Activated T-cell treated with anti-CD3 and anti-CD28 coated beads, Interleukin-2, amount 50 U/mL, for 1 hour (primary cell): ENCODE results near the gene CYCS.
"Not testable (repeated sequence)": the region's sequence is repeated elsewhere in the genome, so short reads cannot be mapped to it uniquely, and the experiment has no call there.

Source experiments
- DNase-seq: peaks from one replicate; pipeline ENCODE4 v3.0.0-alpha.2; 2020

The CYCS gene

DNA sequence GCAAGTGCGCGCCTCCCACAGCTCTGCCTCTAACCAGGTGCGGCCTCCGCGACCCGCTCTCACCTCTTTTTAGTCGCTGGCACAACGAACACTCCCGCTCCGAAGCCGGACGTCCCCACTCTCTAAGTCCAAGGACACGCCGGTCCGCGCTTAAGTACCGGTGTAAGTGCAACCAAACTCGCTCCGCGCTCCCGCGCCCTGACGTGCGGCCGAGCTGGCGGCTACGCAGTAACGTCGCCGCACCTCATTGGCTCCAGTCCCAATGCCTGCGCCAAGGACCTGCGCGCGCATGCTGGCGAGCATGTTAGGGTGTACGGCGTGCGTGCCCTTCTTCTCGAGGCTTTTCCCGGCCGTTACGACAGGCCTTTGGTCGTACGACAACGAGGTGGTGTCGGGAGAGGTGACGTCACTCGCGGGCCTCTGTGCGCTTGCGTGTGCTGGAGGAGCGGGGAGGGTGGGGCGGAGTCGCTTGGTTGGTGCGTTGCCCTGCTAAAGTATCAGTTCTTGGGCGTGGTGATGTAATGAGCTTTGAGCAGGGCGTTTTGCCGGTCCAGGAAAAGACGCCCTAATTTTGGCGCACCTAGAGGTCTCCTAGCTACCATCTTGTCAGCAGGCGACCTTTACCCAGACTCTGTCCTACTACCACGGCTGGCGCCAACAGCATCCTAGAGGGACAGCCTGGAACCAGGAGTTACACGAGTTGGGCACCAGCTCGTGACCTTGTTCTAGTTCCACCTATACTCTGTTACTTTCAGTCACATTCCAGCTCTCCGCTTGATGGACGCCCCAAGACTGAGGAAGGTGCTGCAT is at the start of gene CYCS:
CYCS (minus strand) TSS at position 124 of the 810 bp plus-strand sequence. CDS start 1,141 bp downstream, outside the sequence.
- peak; percentile 99 for DNase-seq

DNA sequence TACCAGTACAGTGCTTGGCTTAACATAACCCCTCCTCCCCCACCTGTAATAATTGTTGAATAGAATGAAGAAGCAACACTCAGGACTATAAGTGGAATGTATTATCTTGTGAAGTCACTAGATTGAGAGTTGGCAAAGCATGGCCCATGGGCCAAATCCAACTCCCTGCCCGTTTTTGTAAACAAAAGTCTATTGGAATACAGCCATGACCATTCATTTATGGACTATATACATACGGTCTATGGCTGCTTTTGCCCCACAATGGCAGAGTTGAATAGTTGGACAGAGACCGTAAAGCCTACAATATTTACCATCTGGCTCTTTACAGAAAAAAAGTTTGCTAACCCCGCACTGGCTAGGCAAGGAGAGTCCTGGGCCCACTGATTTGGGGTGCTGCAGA is 48.1 kb upstream of the CYCS start:
- DNase-seq = no peak

DNA sequence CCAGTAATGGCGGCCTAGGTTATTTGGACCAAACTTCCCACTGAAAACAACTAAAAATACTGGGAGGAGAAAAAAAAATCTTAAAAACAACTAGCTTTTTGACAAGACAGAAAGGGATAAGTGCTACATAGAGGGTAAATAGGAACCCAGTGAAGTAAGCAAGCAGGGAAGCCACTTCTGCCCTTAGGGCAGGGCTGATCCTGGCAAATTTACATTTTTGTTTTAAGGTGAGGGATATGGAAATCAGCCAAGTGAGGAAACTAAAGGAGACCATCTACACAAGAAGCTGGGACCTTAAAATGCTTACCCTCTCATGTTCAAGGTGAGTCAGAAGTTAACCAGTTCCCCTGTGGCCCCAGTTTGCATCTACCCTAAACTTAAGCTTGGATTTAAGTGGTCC is 46.5 kb upstream of the CYCS start:
- no peak for DNase-seq

DNA sequence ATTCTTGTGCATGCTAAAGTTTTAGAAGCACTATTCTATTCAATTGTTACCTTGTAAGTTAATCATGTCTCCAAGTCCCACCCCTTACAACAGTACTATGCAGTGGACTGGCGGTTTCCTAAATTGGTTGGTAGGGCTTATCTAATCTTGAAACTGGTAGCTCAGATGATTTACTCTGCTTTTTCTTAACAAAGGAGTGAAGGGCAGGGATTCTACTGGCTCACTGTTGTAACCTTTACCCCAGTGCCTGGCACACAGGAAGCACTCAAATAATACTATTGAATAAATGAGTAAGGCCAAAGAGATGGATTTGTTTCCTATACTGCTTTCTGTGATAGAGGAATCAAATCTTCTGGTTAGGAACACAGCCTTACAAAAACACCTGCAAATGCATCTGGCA is 46.0 kb upstream of the CYCS start:
- DNase-seq = no peak

DNA sequence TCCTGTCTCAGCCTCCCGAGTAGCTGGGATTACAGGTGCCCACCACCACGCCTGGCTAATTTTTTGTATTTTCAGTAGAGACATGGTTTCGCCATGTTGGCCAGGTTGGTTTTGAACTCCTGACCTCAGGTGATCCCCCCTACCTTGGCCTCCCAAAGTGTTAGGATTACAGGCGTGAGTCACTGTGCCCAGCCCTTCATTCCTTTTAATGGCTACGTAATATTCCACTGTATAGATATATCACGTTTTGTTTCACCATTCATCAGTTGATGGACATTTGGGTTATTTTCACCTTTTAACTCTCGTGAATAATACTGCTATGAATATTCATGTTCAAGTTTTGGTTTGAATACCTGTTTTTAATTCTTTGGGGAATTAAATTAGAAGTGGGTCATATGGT is 44.6 kb upstream of the CYCS start:
- DNase-seq = no peak

DNA sequence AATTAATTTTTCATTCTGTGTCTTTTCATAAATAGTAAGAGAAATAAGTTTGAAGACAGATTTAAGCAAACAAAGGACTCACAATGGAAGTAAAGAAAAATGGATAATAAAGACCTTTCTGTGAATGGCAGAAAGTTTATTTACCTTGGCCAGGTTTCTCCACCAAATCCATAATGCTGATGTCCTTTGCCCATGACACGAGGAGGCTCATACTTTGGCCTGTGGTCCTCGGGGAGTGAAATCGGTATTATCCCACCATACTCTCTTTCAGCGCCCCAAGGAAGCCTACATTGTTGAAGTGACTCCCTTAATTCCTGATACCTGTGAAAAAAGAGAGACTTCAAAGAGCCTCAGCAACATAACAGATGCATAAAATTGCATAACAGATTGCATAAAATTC is 43.1 kb upstream of the CYCS start:
- DNase-seq = no peak

DNA sequence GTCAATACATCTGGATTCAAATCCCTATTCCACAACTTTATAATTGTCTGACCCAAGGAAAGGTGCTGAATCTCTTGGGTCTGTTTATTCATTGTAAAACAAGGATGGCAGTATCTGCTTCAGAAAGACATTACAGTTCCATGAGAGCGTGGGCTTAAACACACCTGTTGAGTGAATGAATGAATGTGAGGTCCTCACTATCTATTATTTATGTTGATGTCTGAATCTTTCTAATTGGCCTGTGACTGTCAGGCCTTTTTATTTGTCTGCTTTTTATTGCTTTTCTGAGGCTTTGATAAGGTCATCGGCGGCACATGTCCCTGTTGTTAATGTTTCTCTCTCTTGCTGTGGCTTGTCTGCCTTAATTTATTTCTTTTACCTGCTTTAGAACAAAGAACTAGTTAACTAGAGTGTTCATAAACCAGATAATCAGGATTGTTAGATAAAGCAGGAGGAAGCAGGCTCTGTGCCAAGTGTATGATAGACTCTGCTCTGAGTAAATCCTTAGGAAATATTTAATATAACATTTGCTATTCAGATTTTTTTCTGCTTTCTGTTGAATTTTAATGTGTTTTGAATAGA is 42.3 kb upstream of the CYCS start:
- DNase-seq = no peak

DNA sequence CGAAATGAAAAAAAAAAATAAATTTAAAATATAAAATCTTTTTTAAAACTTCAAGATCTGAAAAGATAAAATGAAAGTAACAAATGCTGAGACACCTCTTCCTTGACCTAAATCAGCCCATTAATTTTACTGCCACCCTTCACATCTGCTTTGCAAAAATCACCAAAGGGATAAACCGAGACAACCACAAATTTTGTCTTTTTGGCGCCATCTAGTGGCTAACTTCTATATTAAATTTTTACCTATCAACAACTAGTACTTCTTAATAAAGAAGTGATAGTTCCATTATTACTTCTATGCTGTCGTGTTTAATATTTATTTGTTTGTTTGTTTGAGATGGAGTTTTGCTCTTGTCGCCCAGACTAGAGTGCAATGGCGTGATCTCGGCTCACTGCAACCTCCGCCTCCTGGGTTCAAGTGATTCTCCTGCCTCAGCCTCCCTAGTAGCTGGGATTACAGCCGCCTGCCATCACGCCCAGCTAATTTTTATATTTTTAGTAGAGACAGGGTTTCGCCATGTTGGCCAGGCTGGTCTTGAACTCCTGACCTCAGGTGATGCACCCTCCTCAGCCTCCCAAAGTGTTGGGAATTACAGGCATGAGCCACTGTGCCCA is 35.0 kb upstream of the CYCS start:
- DNase-seq = not testable (repeated sequence)

DNA sequence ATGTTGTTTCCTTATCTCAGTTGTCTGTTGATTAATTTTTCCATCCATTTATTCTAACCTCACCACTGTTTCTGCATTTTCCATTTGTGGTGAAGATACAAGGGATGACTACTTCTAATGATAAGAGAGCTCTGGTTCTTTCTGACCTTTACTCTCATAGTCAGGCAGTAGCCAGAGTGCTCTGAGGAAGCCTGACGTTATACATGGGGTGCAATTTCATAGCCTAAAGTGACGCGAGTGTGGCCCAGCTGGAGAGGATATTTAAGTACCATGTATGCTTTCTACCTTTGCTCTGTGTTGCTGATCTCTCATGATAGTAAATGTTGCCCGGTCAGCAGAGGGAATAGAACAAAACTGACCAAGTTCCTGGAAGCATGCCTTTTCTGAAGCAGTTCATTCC is 33.9 kb upstream of the CYCS start:
- DNase-seq = no peak

DNA sequence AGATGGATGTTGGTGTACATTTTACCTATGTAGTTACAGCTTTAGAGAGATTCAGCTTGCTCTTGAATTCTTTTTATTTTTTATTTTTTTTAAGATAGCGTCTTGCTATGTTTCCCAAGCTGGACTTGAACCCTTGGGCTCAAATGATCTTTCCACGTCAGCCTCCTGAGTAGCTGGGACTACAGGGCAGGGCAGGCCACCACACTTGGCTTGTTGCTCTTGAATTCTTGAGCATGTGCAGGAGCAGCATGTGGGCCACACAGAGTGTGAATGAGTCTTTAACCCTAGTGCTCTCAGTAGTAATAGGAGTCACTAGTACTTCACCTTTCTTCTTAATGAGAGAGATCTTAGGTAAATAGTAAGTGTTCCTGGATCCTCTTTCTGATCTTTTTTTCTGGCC is 26.7 kb upstream of the CYCS start:
- no peak for DNase-seq

DNA sequence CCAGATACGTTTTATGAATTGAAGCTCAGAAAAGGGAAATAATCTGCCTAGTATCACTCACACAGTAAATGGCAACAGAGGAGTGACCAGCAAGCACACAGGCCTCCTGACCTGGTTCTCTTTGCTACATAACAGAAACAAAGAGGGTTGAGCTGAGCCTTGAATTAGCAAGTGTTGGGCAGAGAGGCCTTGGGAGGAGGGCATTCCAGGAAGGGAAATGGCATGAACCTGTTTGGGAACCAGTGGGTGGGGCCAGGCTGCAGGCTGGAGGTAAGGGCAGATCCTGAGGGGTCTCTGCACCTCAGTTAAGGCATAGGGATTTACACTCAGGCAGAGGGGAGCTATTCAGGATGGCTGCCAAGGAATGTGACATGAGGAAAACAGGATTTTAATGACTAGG is 24.8 kb upstream of the CYCS start:
- no peak for DNase-seq

DNA sequence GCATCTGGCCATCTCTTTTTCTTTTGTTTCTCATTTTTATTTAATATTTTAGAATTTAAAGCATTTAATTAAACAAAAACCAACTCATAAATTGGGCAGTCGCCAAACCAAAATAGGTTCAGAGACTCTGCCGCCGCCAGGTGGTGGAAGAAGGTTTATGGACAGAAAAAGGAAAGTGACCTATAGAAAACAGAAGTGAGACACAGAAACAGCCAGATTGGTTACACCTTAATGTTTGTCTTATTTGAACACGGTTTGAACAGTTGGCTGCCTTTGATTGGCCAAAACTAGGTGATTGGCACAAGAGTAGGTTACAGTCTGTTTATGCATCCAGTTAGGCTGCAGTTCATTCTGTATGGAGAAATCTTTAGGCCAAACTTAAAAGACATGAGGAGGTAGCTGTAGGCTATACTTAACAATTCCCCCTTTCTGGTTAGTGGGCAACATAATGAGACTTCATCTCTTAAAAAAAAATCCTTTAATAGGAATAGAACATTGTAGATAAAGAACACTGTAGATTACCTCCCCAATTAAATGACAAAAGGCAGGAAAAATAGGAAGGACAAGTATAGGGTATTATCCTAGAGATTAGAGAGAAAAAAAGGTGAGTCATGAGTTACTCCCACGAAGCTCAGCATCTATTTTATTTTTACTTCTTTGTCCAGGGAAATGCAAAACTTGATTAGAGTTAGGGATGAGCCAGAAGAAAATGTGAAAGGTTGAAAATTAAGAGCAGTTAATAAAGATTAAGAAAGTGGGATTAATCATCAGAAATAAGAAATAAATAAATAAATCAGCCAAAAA is 23.9 kb upstream of the CYCS start:
- no peak for DNase-seq

DNA sequence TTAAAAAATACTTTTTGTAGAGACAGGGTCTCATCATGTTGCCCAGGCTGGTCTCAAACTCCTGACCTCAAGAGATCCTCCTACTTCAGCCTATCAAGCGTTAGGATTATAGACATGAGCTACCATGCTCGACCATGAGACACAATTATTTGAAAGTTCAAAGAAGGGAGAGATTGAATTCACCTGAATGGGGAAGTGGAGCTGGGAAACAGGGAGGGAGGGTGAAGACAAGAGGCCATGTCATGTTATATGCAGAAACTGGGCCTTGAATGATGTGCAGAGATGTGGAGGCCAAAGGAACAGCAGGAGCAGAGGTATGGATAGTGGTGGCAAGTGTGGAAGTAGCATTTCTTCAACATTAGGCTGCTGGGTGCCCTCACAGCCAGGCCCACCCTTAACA is 18.7 kb upstream of the CYCS start:
- DNase-seq = no peak

DNA sequence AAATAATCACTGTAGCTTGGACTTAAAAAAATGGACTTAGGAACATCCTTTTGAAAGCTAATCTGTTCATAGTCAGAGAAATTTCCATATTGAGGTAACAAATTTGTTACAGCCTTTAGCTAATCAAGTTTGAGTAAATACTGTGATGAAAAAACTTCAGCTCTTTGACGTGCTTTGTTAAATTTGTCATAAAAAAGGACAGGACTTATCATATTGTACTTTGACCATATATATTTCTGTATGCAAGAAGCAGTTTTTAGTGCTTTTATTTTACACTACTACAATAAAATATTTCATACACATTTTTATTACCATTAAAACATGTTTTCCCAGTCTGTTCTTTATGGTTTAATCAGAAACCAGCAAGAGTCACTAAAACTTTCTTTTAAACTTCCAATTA is 14.5 kb upstream of the CYCS start:
- no peak for DNase-seq

DNA sequence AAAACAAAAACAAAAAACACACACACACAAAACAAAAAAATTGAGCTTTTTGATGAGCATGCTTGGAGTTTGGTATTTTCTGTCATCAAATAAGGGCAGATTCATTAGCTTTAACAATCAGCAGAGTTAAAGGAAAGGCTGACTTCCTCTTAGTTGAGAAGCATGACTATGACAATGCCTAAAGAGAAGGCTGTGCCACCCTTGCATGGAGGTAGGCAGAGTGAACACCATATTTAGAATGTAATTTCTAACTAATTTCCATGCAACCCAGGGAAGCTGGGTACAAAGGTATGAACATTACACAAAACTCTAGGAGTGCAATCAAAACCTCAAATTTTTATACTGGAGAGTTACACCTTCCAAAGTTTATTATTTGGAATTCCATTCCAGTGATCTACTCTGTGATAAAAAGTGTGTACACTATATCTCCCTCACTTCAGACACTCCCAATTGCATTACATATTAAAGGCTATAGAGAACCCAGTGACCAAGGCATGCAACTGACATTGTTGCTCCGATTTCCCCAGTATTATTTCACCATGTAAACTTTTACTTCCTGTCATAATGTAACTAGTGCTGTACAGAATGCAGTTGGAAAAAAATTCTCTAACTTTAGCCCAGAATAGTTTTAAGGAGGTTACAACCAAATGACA is 9.4 kb upstream of the CYCS start:
- no peak for DNase-seq

DNA sequence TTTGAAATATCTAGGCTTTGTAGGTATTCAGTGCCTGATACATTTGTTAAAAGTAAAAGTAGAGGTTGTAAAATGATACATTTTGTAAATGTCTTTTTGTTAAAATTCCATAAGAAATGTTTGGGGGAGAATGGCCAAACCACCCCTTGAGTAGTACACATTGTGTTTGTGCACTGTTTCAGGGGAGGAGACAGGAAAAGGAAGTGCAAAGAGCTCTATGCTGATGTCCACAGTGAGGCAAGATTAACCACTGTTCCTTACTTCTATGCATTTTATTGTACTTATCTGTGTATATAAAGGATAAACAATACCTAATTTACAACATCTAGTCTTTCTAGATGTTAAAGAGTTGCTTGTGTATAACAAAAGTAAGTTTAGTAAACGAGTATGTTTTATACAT is 7.4 kb upstream of the CYCS start:
- no peak for DNase-seq

DNA sequence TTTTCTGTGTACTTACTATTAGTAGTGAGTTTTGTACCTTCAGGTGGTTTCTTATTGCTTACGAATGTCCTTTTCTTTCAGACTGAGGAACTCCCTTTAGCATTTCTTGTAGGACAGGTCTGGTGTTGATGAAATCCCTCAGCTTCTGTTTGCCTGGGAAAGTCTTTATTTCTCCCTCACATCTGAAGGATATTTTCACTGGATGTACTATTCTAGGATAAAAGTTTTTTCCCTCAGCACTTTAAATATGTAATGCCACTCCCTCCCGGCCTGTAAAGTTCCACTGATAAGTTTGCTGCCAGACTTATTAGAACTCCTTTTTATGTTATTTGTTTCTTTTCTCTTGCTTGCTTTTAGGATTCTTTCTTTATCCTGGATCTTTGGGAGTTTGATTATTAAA is 1.7 kb upstream of the CYCS start:
- DNase-seq = no peak

DNA sequence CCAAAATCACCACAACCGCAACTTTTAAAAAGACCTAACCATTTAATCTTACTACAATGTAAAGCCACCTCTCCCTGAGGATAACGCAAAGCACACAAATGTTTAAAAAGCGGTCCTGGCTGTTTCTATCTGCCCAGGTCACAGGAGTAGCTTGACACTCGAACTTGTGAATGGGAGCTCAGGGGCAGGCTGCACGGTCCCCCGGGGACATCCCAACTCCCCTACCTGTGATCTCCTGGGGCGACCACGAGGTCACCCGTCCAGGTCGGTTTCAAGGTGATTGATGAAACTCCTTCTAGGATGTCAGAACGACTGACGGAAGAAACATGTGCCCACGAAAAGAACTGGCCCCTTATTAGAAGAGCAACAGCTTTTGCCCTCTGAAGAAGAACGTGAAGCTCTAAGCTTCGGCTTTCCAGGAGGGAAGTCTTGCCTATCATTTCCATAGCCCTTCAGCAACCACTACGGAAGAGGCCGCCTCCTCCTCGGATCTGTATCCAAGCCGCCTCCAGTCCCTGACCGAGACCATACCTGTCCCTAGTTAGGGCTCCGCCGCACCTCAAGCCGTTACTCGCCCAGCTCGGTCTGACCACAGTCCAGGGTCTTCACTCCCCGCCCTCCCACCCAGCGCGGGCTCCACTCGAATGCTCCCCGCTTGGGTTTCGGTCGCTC is 459 bp downstream of the CYCS start:
- DNase-seq = peak; percentile 29

DNA sequence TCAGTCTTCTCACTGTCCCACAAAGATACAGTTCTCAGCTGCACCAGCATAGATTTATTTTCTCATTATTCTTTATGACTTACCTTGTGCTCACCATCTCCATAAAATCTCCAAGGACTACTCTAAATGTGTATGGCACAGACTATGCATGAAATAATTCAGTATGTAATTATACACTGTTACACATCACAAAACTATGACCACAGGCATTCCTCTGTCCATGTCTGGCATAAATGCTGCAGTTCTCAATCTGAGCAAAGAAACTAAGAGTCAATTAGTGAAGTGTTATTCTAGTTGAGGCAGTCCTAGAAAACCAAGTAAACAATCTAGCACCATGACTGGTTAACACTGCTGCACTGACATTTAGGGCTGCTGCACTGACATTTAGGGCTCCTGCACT is 2.7 kb downstream of the CYCS start:
- DNase-seq = no peak

DNA sequence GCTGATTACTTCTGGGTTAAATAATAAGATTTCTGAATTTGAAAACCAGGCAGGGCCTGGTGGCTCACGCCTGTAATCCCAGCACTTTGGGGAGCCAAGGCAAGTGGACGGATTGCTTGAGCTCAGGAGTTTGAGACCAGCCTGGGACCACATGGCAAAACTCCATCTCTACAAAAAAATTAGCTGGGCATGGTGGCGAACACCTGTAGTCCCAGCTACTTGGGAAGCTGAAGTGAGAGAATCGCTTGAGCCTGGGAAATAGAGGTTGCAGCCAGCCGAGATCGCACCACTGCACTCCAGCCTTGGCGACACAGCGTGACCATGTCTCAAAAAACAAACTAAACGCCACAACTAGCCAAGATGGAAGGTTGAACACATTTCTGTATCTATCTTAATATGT is 3.5 kb downstream of the CYCS start:
- DNase-seq = no peak

DNA sequence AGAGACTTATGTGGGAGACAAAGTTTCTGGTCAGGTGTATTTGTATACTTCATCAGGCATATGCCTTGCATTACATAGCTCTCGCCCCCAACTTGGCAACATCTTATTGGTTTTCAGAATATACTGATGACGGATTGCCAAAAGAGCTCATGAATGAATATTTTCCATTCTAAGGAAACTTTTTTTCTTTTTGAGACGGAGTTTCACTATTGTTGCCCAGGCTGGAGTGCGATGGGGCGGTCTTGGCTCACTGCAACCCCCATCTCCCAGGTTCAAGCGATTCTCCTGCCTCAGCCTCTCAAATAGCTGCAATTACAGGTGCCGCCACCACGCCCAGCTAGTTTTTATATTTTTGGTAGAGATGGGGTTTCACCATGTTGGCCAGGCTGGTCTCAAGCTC is 6.0 kb downstream of the CYCS start:
- no peak for DNase-seq

DNA sequence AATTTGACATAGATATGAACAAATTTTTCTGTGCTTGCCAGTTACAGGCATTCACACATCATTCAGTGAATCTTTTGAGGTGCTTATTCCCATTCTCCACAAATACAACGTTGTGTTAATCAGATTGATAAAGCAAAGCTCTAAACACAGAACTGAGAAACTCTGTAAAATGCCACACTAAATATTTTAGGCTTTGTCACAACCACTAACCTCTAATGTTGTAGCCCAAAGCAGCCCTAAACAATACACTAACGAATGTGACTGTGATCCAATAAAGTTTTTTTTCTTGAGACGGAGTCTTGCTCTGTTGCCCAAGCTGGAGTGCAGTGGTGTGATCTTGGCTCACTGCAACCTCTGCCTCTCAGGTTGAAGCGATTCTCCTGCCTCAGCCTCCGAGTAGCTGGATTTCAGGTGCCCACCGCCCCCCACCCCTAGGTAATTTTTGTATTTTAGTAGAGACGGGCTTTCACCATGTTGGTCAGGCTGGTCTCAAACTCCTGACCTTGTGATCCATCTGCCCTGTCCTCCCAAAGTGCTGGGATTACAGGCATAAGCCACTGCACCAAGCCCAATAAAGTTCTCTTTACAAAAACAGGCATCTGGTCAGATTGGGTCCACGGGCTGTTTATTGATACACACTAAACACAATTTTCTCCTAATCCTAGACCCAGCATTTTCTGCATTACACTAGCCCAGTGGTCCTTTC is 6.9 kb downstream of the CYCS start:
- no peak for DNase-seq
